HepG2 (cell line): ENCODE data around the gene TOX4. TPM values are rescaled to one million over a fixed set of nuclear protein-coding genes. Genes with fewer than 3 reads are reported as not detected.

Experiments used
- FOSL1 ChIP-seq: sonication (generic); formaldehyde crosslinking; IDR thresholded peaks from 2 replicates; pipeline ENCODE4 v1.9.0; 2021; ENCODE audit warnings: missing genetic modification reagents, borderline replicate concordance
- FOXP1 ChIP-seq, 2 experiments: fragments of 450-650 bp in 1 of 2; IDR thresholded peaks; 2 replicates each; pipeline ENCODE4 v1.6.1; 2017 to 2018; ENCODE audit warnings: antibody characterized with exemption in 1 of 2
- HNRNPL ChIP-seq: fragments of 200-400 bp; formaldehyde crosslinking; IDR thresholded peaks from 2 replicates; pipeline ENCODE4 v1.6.1; 2017; ENCODE audit warnings: mild to moderate bottlenecking, low read depth, low read length
- HNRNPLL ChIP-seq: fragments of 200-400 bp; formaldehyde crosslinking; IDR thresholded peaks from 2 replicates; pipeline ENCODE4 v1.6.1; 2017; ENCODE audit warnings: mild to moderate bottlenecking, low read depth, low read length; ENCODE audit not compliant: poor library complexity, severe bottlenecking
- HNRNPUL1 ChIP-seq: fragments of 200-400 bp; formaldehyde crosslinking; IDR thresholded peaks from 2 replicates; pipeline ENCODE4 v1.6.1; 2017; ENCODE audit warnings: low read depth, mild to moderate bottlenecking, low read length, moderate library complexity
- KLF9 ChIP-seq: IDR thresholded peaks from 2 replicates; pipeline ENCODE4 v1.6.1; 2016; ENCODE audit warnings: low read depth
- MBNL3 ChIP-seq: fragments of 250-450 bp; sonication (Bioruptor Pico); conservative IDR thresholded peaks from 2 replicates; pipeline ENCODE4 v1.8.0; 2022; ENCODE audit warnings: mild to moderate bottlenecking, inconsistent platforms
- PAF1 ChIP-seq: IDR thresholded peaks from 2 replicates; pipeline ENCODE4 v1.6.1; 2016; ENCODE audit warnings: missing genetic modification reagents, missing compliant biosample characterization
- SAFB2 ChIP-seq: sonication (generic); formaldehyde crosslinking; IDR thresholded peaks from 2 replicates; pipeline ENCODE4 v1.5.1; 2020; ENCODE audit warnings: missing genetic modification reagents, low read depth, mild to moderate bottlenecking, borderline replicate concordance
- ZNF547 ChIP-seq: sonication (generic); formaldehyde crosslinking; IDR thresholded peaks from 2 replicates; pipeline ENCODE4 v1.5.1; 2020; ENCODE audit warnings: mild to moderate bottlenecking, missing genetic modification reagents
- ZNF562 ChIP-seq: sonication (generic); formaldehyde crosslinking; IDR thresholded peaks from 2 replicates; pipeline ENCODE4 v1.8.0; 2022; ENCODE audit warnings: missing genetic modification reagents, borderline replicate concordance
- ZNF619 ChIP-seq: sonication (generic); formaldehyde crosslinking; IDR thresholded peaks from 2 replicates; pipeline ENCODE4 v1.4.0; 2020; ENCODE audit warnings: mild to moderate bottlenecking, missing genetic modification reagents
- ZNF703 ChIP-seq: sonication (generic); formaldehyde crosslinking; IDR thresholded peaks from 2 replicates; pipeline ENCODE4 v1.5.1; 2020; ENCODE audit warnings: missing genetic modification reagents, mild to moderate bottlenecking, moderate library complexity, borderline replicate concordance
- ZNF747 ChIP-seq: sonication (generic); formaldehyde crosslinking; IDR thresholded peaks from 2 replicates; pipeline ENCODE4 v1.8.1; 2023; ENCODE audit warnings: missing genetic modification reagents, mild to moderate bottlenecking, borderline replicate concordance
- polyA plus RNA-seq, 8 experiments: library from polyadenylated mRNA; depleted of rRNA in 3 of 8; stranded (reverse) in 7 of 8; unstranded in 1 of 8; fragments of >200 nt; fragmentation: Illumina TruSeq in 4 of 8; extraction: Trizol in 4 of 8; gene quantifications; 2 replicates each; pipeline versions ENCODE4 v1.2.1 to v1.2.3, GENCODE V29; 2011 to 2016; ENCODE audit warnings: low read depth in 4 of 8, missing spikeins in 1 of 8, mixed read lengths in 1 of 8; ENCODE audit not compliant: insufficient read depth in 1 of 8
- total RNA-seq, 5 experiments: library from RNA; depleted of rRNA; stranded (reverse); fragments of >200 nt; fragmentation: Illumina TruSeq; extraction: Trizol; gene quantifications; 2 replicates each; pipeline ENCODE4 v1.2.3, GENCODE V29; 2016; ENCODE audit warnings: low read depth in 1 of 5
- TF ChIP-seq, protein P1 (sequence below): sonication (generic); formaldehyde crosslinking; IDR thresholded peaks from 2 replicates; pipeline ENCODE4 v1.8.1; 2023; ENCODE audit warnings: missing genetic modification reagents, inconsistent platforms, borderline replicate concordance
- TF ChIP-seq, protein P2 (sequence below): sonication (generic); formaldehyde crosslinking; IDR thresholded peaks from 2 replicates; pipeline ENCODE4 v1.8.1; 2023; ENCODE audit warnings: mild to moderate bottlenecking, moderate library complexity, missing genetic modification reagents
- TF ChIP-seq, protein P3 (sequence below): IDR thresholded peaks from 2 replicates; pipeline ENCODE4 v1.6.1; 2016; ENCODE audit warnings: mild to moderate bottlenecking, missing biosample characterization, missing genetic modification reagents
- TF ChIP-seq, protein P4 (sequence below): sonication (generic); formaldehyde crosslinking; IDR thresholded peaks from 2 replicates; pipeline ENCODE4 v1.5.0; 2020; ENCODE audit warnings: missing genetic modification reagents
- TF ChIP-seq, protein P5 (sequence below): sonication (generic); formaldehyde crosslinking; IDR thresholded peaks from 2 replicates; pipeline ENCODE4 v1.4.0; 2020; ENCODE audit warnings: mild to moderate bottlenecking, missing genetic modification reagents
- TF ChIP-seq, protein P6 (sequence below): sonication (generic); formaldehyde crosslinking; IDR thresholded peaks from 2 replicates; pipeline ENCODE4 v1.4.0; 2020; ENCODE audit warnings: missing genetic modification reagents

The TOX4 gene
- total and polyA plus RNA-seq, 2 of the 13 experiments (the other 11 are each of a cell fraction or from before 2014, with no cell fraction given): 71.8 to 163 TPM

DNA sequence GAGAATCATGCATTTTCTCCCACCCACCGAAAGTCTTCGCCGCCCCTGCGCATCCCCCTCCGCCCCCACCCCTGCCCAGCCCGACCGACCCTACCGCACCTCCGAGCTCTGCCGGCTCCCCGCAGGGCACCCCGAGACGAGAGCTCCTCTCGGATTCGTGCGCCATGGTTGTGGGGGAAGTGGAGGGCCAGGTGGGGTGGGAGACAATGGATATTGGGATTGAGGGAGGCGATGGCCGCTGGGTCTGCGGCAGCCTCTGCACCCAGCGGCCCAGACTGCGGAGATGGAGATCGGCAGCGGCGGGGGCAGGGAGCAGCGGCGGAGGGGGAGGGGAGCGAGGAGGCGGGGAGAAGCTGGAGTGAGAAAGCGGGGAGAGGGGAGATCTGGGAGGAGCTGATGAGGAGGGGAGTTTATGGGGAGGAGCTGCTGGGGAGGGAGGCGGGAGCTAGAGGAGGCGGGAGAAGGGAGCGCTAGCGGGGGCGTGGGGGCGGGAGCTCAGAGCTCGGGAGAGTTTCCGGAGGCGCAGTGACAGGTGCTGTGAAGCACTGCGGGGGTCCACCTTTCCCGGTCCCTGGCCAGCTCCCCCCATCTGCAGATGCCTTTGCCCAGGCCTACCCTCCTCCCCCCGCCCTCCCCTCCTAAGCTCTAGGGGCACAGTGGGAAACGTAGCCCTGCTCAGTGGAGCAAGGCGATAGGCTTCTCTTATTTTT lies 49.1 kb downstream of the TOX4 start, which contains the start of gene SALL2 (continued):
- TF ChIP-seq, protein P1, sequence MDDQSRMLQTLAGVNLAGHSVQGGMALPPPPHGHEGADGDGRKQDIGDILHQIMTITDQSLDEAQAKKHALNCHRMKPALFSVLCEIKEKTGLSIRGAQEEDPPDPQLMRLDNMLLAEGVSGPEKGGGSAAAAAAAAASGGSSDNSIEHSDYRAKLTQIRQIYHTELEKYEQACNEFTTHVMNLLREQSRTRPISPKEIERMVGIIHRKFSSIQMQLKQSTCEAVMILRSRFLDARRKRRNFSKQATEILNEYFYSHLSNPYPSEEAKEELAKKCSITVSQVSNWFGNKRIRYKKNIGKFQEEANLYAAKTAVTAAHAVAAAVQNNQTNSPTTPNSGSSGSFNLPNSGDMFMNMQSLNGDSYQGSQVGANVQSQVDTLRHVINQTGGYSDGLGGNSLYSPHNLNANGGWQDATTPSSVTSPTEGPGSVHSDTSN (CRISPR knock-in tag): no peak
- TF ChIP-seq PAF1 (CRISPR knock-in tag) (no peak), ZNF562 (no peak), ZNF703 (CRISPR knock-in tag) (no peak), ZNF619 (CRISPR knock-in tag) (peak; percentile 81; the same call in 1 of the 2 replicates), HNRNPUL1 (no peak), MBNL3 (no peak), FOSL1 (no peak), KLF9 (CRISPR knock-in tag) (no peak), HNRNPL (no peak), FOXP1 (IDR thresholded peaks at IDR 0.05) (no peak), FOXP1 (CRISPR knock-in tag; IDR thresholded peaks at IDR 0.05) (no peak), ZNF547 (CRISPR knock-in tag) (peak; percentile 37; the same call in 1 of the 2 replicates), SAFB2 (no peak), HNRNPLL (peak; percentile 54), ZNF747 (CRISPR knock-in tag) (no peak)
- TF ChIP-seq, protein P2, sequence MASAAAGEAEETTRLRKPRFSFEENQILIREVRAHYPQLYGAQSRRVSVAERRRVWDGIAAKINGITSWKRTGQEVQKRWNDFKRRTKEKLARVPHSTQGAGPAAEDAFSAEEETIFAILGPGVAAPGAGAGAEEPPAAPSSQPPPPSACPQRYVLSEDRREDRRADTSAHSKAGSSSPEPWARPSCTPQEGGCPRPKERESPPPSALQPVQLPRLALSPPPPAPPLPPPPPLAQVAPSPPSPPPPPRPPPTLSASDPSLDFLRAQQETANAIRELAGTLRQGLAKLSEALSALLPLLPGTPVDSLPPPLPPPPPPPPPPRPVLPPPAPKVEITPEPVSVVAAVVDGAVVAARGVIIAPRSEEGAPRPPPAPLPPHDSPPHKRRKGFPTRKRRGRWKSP (CRISPR knock-in tag): no peak
- TF ChIP-seq, protein P3, sequence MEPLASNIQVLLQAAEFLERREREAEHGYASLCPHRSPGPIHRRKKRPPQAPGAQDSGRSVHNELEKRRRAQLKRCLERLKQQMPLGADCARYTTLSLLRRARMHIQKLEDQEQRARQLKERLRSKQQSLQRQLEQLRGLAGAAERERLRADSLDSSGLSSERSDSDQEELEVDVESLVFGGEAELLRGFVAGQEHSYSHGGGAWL (CRISPR knock-in tag): no peak
- TF ChIP-seq, protein P4, sequence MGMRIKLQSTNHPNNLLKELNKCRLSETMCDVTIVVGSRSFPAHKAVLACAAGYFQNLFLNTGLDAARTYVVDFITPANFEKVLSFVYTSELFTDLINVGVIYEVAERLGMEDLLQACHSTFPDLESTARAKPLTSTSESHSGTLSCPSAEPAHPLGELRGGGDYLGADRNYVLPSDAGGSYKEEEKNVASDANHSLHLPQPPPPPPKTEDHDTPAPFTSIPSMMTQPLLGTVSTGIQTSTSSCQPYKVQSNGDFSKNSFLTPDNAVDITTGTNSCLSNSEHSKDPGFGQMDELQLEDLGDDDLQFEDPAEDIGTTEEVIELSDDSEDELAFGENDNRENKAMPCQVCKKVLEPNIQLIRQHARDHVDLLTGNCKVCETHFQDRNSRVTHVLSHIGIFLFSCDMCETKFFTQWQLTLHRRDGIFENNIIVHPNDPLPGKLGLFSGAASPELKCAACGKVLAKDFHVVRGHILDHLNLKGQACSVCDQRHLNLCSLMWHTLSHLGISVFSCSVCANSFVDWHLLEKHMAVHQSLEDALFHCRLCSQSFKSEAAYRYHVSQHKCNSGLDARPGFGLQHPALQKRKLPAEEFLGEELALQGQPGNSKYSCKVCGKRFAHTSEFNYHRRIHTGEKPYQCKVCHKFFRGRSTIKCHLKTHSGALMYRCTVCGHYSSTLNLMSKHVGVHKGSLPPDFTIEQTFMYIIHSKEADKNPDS (CRISPR knock-in tag): no peak
- TF ChIP-seq, protein P5, sequence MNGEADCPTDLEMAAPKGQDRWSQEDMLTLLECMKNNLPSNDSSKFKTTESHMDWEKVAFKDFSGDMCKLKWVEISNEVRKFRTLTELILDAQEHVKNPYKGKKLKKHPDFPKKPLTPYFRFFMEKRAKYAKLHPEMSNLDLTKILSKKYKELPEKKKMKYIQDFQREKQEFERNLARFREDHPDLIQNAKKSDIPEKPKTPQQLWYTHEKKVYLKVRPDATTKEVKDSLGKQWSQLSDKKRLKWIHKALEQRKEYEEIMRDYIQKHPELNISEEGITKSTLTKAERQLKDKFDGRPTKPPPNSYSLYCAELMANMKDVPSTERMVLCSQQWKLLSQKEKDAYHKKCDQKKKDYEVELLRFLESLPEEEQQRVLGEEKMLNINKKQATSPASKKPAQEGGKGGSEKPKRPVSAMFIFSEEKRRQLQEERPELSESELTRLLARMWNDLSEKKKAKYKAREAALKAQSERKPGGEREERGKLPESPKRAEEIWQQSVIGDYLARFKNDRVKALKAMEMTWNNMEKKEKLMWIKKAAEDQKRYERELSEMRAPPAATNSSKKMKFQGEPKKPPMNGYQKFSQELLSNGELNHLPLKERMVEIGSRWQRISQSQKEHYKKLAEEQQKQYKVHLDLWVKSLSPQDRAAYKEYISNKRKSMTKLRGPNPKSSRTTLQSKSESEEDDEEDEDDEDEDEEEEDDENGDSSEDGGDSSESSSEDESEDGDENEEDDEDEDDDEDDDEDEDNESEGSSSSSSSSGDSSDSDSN (CRISPR knock-in tag): peak; percentile 54
- TF ChIP-seq, protein P6, sequence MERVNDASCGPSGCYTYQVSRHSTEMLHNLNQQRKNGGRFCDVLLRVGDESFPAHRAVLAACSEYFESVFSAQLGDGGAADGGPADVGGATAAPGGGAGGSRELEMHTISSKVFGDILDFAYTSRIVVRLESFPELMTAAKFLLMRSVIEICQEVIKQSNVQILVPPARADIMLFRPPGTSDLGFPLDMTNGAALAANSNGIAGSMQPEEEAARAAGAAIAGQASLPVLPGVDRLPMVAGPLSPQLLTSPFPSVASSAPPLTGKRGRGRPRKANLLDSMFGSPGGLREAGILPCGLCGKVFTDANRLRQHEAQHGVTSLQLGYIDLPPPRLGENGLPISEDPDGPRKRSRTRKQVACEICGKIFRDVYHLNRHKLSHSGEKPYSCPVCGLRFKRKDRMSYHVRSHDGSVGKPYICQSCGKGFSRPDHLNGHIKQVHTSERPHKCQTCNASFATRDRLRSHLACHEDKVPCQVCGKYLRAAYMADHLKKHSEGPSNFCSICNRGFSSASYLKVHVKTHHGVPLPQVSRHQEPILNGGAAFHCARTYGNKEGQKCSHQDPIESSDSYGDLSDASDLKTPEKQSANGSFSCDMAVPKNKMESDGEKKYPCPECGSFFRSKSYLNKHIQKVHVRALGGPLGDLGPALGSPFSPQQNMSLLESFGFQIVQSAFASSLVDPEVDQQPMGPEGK: peak; percentile 96
